HG02588 (cell line): Measurements from ENCODE around the gene SEPSECS.

Experiments
- ATAC-seq: cut with Tn5 transposase; IDR thresholded peaks from one replicate; pipeline ENCODE4 v1.9.1; 2021; ENCODE audit warnings: mild to moderate bottlenecking, moderate library complexity; ENCODE audit not compliant: unreplicated experiment

Gene SEPSECS

DNA sequence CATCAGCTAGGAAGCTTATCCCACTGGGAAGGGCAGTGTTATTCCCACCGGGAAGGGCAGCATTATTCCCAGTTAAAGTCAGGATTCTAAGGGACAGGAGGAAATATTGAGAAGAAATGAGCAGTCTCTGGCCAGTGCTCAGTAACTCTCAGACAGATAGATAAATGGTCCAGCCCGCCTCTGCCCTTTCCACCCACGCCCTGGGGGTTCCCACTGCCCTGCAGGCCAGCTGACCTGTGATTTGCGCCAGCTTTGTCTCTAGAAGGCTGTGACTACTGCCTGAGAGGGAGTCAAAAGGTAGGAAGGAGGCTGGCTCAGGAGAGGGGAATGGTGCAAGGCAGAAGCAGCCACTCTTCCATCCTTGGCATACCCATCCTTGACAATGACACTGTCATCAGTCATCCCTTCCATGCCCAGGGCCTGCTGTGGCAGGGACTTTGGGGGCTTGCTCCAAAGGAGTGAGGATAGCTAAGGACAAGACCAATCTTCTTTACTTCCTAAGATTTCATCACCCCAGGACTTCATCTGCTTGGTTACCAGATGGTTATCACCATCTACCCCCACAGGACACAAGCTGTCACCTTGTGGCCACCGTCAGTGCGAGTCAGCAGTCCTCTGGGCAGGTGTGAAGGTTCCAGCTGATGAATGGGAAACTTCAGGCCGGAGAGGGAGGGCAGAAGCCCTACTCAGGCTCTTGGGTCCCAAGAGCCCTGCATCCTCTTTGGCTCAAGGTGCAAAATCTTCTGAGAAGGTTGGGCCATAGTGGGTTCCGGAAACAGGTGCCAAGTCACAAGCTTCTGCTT lies 49.5 kb downstream of the SEPSECS start:
- no peak for ATAC-seq

DNA sequence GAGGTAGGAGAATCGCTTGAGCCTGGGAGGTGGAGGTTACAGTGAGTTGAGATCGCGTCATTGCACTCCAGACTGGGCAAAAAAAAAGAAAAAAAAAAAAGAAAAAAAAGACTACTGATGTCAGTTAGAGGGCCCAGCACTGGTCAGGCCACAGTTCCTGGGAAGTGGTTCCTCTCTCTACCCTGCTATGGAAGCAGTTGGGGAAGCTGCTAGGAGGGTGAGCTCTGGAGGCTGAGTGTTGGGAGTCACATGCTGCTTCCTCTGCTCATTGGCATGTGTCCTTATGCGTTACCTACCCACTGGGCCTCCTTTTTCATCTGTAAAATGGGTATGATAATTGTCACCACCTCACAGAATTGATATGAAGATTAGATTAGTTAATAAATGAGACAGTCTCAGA lies 50.7 kb downstream of the SEPSECS start:
- no peak for ATAC-seq

DNA sequence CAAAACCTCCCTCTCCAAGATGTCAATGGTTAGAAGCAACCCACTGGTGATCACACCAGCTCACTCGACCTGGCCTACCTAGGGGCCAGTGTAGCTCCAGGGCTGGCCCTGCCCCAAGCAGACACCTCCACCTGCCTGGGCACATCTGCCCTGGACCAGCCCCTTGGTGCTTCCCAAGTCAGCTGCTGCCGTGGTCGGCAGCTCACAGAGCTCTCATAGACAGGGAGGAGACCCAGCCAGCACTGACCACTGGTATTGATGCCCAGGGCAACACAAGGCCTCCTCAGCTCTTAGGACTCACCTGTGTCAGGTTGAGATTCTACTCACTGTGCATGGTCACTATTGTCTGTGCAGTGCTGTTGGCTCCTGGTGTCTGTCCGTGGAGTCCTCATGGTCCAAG lies 51.7 kb downstream of the SEPSECS start:
- no peak for ATAC-seq

DNA sequence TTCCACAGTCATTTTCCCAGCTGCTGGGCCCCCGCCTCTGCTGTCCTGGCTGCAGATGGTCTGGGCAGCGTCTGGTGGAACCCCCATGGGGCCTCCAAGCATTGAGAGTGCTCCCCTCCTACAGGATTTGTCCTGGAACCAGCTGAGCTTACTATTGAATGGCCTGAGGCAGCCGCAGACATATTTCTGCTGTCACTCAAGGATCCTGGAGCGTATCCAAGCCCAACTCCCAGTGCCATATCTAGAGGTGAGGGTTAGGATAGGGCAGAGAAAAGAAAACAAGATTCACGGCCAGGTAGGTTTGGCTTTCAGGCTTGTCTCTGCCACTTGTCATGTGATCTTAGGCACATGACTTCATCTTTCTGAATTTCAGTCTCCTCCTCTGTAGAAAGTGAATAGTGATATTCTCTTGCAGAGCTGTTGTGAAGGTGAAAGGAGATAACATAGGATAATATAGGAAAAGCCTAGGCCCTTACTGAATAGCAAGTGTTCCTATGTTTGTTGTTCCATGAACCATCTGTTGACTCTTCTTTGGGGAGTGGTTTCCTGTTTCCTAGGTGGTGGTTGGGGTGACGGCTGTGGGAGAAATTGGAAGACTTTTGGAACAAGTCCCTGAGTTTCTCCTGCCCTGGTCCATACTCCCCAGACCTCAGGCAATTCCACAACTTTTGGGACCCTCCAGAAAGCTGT lies 52.3 kb downstream of the SEPSECS start:
- no peak for ATAC-seq

DNA sequence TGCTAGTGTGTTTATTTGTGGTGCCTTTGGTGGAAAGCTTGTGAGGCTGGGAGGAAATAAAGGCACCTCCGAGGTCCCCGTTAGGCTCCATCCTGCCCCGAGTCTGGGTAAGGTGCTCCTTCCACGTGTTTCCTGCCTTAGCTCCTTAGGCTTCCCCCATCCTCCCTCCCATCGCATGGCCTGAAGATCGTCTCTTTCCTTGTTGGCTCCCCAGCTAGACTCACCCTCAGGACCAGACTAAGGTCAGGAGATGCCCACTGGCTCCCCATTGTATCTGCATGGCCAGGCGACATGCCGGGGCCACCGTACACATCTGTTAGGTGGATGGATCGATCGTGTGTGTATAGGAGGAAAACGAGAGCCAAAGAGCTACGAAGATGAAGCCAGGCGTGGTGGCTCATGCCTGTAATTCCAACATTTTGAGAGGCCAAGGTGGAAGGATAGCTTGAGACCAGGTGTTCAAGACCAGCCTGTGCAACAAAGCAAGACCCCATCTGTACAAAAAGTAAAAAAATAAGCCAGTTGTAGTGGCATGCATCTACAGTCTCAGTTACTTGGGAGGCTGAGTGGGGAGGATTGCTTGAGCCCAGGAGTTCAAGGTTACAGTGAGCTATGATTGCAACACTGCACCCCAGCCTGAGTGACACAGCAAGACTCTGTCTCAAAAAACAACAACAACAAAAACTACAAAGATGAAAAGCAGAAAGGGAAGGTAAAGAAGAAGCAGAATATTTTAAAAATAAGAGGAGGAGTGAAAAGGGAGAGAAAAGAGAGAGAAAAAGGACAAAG lies 53.7 kb downstream of the SEPSECS start:
- ATAC-seq: no peak

DNA sequence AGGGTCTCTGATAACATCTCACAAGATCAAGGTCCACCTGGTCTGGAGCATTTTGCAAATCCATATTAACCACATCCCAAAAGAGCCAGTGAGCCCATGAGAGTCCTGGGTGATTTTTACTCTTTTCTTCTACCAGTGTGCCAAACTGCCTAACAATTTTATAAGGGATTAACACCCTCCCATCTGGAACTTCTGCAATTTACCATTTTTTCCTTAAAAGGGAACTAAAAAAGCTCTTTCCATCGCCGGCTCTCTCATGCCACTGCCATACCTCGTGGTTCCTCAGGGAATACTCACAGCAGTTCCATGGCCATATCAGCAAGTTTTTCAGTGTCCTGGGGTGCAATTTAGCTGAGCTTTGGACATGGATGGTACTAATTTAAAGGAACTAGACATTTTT lies 55.7 kb downstream of the SEPSECS start:
- no peak for ATAC-seq

DNA sequence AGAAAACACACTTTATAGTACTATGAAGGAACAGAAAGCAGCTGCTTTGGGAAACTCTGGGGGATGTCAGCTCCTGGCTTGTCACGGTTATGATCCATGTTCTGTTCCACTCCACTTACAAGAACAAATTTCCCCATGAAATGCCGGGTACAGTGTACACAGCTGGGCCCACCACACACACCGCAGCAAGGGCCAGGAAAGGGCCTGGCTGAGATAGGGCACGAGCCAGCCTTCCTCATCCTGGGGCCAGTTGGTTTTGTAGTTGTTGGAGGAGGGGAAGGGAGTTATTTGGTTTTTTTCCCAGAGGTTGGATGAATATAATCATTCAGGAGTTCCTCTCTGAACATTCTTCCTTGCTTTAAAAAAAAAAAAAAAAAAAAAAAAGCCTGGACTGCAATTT lies 56.8 kb downstream of the SEPSECS start:
- no peak for ATAC-seq

DNA sequence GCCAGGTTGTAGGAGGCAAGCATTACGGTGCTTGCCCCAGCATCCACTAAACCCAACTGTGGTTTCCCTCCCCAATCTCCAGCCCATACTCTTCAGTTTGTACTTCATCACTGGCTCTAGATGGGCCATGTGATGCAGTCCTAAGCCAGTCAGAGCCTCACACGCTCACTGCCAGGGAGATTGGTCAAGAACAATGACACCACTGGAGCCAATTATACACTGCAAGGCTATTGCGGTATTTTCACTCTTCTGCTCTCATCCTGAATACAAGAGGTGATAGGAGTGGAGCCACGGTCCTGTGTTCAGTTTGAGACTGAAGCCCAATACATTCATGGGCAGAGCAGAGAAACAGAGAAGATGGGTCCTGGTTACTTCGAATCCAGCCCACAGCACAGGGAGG lies 58.4 kb downstream of the SEPSECS start:
- no peak for ATAC-seq

DNA sequence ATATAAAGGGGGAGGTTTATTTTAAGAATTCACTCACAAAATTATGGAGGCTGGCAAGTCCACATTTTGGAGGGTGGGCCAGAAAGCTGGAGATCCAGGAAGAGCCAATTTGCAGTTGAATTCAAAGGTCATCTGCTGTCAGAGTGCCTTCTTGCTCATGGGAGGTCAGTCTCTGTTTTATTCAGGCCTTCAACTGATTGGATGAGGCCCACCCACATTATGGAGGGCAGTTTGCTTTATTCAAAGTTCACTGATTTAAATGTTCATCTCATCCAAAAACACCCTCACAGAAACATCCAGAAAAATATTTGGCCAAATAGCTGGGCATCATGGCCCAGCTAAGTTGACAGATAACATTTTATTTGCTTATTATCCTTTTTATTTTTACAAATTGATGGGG lies 59.5 kb downstream of the SEPSECS start:
- no peak for ATAC-seq

DNA sequence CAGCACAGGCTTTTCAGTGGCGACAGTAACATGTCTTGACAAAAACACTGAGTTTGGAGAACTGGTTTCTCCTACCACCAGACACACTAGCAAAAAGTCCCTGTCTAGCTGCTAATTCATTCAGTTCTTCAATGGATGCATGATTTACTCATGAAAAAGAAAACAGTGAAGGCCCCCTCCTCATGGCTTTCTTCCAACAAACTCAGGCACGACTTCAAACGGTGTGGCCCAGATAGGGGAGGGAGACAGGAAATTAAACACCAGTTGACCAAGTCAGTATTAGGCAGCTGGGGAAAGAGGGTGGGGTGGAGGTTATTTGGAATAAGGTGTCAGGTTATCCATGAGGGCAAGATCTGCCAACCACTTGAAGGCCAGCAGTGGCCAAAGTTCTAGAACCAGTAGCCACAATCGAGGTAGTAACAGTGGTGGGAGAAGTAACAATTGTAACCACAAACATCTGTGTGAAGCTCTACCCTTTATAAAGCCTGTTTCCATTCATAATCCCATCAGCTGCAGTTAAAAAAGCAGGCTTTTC lies 60.2 kb downstream of the SEPSECS start:
- ATAC-seq: no peak

DNA sequence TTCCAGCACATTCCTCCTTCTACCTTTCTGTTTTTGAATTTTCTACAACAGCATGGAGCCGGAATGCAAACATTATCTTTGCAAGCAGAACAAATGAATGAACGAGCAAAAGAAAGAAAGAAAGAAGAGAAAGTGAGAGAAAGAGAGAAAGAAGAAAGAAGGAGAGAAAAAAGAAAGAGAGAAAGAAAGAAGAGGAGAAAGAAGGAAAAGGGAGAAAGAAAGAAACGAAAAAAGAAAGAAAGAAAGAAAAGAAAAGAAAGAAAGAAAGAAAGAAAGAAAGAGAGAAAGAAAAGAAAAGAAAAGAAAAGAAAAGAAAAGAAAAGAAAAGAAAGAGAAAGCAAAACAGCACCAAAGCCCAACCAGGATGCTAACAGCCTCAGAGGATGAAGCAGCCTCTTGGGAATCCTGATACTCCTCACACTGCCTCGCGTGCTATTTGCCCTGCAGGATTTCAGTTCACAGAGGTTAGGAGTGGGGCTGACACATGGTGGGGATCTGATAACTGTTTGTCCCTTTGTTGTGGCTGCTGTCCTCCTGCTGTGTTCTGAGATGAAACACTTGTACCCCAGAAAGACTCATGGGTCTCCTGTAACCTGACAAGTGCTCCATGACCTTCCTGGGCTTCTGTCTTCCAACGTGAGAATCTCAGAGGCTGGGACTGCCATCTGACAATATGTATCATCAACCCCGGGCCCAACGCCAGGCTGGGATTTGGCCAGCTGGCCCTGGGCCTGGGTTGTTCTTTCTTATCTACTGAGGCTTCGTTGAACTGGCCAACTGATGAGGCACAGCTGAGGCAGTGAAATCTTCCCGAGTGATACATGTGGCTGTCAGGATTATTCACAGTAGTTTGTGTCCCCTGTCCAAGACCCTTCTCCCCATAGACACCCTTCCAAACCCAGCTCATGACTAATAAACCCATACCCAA lies 61.0 kb downstream of the SEPSECS start:
- no peak for ATAC-seq

DNA sequence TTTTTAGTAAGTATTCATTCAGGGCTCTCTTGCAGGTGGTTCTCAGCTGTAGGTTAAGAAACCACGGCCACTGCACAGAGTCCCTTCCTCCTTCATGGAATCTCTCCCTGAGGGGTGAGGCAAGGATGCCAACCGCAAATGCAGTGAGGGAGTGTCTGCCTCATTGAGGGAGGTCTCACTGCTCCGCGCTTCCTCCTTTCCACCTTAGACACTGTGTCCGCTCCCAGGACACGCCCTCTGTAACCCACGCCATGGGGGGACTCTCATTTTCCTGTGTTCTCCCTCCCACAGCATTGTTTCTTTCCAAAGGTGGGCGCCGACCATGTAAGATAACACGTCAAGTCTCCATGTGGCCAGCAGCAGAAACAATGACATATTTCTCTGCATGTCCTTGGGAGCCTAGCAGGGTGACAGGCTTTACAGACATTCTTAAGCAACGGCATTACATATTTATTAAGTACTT lies 63.2 kb downstream of the SEPSECS start:
- no peak for ATAC-seq

DNA sequence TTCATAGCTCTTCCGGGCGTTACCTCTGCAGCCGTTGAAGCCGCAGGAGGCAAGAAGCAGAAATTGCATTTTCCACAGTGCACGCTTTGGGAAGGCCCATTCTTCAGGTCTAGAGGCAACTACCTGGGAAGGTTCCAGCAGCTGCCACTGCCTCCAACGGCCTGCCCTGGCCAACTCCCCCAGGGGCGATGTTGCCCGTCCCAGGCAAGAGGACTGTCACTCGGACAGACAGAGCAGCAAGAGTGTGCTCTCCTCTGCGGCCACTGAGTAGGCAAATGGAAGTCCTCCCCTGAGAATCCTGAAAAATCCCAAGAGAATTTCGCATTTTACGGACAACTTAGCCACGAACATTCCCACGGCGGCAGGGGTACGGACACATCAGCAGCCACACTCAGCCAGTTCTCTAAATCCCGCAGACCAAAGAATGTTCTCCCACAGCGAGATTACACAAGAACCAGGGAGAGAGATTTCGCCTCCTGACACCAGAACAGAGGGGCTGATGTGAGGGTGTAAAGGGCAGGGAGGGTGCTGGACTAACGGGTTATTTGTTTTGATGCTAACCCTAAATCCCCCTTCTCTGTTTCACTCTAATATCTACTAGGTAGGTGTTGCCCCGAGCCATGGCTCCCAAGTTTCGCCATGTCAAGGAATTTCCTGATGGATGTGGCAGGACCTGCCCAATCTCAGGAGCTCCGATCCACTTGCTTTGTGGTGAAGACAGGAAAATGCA lies 63.8 kb downstream of the SEPSECS start:
- no peak for ATAC-seq

DNA sequence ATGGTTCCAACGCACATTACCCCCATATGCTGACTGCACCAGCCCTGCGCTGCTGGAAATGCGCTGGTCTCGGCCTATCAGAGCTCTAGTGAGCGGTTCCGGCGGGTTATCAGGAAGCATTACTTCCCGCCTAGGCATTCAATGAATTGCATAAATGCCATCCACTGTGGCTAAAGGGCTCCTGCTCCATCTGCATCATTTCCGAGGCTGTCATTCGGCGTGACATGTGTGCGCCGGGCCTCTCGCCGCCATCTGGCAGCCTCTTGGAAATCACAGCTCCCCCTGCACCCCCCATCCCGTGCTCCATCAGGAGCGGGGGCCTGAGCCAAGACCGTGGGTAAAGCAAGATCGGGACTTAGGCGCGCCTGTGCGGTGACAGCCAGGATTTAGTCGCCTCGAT lies 64.4 kb downstream of the SEPSECS start:
- no peak for ATAC-seq

DNA sequence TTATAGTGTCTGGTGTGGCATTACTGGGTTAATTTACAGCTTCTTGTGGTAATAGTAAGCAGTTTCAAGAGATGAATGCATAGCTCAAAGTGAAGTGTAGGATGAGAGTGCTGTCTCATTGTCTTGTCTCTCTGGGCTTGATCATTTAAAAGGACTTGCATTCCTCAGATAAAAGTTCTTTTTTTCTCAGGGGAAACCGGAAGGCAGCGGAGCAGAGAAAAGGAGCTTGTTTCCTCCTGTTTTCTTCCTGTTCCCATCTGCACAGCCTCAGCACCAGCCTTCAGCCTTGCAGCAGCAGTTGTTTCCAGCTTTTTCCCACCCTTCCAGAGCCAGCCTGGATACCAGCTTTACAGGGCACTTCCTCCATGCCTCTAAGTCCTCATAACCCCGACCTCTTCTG lies 68.1 kb downstream of the SEPSECS start:
- no peak for ATAC-seq

DNA sequence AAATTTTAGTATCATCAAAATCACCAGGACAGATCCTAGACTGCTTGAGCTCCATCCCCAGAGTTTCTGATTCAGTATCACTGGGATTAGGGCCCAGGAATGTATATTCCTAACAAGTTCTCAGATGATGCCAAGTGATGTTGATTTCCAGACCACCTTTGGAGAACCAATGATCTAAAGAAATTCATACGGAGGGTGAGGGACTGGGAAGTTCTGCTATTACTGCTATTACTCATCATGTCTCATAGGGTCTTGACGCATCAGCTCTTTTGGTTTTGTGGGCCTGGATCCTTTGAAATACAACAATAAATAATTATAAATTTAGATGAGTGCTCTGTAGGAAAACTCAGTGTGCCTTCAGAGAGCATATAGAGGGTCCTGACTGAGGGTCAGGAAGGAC lies 69.7 kb downstream of the SEPSECS start:
- no peak for ATAC-seq

DNA sequence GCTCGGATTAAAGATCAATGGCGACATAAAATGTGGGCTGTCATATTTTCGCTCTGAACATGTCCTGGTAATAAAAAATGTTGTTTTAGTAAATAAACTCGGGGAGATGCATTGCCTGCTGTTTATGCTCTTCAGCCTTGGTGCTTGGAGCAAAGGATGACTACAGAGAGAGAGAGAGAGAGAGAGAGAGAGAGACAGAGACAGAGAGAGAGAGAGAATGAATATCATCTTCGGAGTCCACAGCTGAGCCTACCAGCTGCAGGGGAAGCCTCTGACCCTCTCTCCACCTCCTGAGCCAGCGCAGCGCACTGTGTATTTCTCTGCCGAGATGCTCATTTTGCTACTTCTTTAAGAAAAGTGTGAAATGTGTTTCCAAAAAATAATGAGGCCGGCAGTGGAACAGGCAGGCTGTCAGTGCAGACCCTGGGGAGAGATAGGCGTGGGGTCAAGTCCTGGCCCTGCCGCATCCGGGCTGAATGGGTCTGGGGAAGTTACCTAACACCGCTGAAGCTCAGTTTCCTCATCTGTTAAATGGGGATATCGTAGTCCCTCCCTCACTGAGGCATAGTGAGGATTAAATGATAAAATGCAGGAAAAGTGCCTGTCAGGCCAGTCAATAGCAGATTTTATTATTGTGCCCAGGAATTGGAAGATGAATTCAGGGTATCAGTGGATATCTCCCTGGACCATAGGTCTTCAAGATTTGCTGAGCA lies 71.0 kb downstream of the SEPSECS start:
- ATAC-seq: no peak

DNA sequence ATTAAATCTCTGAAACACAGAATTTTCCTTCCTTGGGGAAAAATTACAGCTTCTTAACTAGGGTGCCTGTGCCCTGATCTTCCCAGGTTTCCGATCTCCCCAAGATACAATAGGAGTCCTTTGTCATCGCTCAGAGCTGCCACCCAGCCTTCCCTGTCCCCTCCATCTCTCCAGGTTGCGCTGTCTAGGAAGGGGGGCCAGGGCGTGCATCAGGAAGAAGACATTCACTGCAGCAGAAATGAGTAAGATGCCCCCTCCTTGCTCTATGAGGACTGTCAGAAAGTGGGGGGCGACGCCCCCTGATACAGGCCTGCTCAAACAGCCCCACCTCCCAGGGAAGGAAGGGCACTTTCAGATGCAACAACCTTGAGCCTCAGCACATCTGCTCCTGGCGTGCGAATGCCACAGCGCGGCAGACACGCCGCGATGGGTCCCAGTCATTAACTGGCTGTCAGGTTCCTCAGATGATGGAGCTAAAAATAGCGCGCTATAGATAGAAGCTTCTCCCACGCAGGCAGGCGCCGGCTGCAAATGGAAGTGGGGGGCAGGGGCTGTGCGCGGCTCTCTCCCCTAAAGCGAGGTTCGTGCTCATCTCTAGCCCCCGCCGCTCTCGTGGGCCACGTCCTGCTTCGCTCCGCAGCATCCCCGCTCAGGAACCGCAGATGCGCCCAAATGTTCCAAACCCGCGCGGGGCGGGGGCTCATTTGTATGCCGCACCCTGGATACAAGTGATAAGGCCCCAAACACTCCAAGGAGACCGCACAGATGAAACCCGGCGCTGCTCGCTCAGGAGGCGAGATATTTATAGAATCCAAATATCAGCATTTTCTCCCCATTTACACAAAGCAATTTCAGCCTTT lies 71.9 kb downstream of the SEPSECS start:
- ATAC-seq: peak; percentile 59
